HEK293T (cell line): ENCODE results near the gene MAD2L2.

Source experiments
- FOXK2 ChIP-seq: fragments of 450-650 bp; IDR thresholded peaks from 2 replicates; pipeline ENCODE4 v1.6.1; 2016; ENCODE audit warnings: mild to moderate bottlenecking
- SP1 ChIP-seq: fragments of 450-650 bp; IDR thresholded peaks from 2 replicates; pipeline ENCODE4 v1.6.1; 2017

DNA sequence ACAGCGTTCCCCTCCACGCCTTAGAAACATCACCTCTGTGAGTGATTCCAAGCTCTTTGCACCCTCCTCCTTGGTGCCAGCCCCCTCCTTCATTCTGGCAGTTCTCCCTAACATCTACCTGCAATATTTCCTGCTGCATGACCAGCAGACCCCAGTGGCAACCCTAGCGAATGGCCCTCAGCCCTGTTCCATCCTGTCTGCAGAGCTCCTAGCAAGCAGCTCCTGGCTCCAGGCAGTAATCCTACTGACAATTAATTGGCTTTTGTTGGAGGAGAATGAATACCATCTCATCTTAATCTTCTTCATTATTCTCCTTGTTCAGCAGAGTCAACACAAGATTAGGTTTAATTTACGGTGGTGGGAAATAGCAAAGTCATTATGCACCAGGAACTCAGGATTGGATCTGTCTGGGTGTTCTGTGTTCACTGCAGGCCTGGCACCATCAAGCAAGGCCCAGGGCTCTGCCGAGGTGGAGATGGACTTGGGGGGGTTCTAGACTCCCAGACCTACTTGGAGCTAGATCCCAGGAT is 39.1 kb downstream of the MAD2L2 start:
- TF ChIP-seq SP1, result no peak
- no peak for TF ChIP-seq FOXK2
